ENCODE measurements around the gene OR10A3. TPM values are rescaled to one million over a fixed set of nuclear protein-coding genes. Genes with fewer than 3 reads are reported as not detected.

Gene OR10A3
- total RNA-seq, 2 experiments from 2014 or later: not detected

DNA sequence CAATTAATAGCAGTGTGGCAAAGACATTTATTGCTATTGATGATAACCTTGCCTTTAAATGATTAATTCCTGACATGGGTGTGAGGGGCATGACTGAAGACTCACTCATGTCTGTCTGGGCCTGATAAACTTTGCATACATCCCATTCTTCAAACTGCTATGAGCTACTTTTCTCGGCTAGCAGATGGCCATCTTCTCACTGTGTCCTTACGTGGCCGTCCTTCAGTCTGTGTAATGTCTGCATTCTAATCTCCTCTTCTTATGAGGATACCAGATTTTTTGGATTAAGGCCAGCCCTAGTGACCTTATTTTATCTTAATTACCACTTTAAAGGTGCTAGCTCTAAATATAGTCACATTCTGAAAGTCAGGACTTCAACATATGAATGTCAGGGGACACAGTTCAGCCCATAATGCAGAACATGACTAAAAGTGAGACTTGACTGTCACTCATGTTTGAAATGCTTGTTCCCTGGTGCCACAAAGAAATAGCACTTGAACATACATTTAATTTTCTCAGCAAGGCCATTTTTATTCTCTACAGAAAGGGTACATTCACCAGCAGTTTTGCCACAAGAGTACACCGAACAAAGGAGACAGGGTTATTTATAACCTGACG is 42.7 kb downstream of the OR10A3 start:
- Mint-ChIP-seq H3K9me3 (no peaks in the 10 kb centered on the region), H3K36me3 (ENCODE audit: low read depth) (no peaks in the 10 kb centered on the region), H3K27ac (no peak overlapping the region), H3K27me3 (peaks cover 2% of the 10 kb centered on the region), H3K4me1 (no peaks in the 10 kb centered on the region), H3K4me3 (no peak overlapping the region)
- POLR2A ChIA-PET: no interaction called here
- CTCF ChIA-PET: no interaction called here
- DNase-seq: no peak

DNA sequence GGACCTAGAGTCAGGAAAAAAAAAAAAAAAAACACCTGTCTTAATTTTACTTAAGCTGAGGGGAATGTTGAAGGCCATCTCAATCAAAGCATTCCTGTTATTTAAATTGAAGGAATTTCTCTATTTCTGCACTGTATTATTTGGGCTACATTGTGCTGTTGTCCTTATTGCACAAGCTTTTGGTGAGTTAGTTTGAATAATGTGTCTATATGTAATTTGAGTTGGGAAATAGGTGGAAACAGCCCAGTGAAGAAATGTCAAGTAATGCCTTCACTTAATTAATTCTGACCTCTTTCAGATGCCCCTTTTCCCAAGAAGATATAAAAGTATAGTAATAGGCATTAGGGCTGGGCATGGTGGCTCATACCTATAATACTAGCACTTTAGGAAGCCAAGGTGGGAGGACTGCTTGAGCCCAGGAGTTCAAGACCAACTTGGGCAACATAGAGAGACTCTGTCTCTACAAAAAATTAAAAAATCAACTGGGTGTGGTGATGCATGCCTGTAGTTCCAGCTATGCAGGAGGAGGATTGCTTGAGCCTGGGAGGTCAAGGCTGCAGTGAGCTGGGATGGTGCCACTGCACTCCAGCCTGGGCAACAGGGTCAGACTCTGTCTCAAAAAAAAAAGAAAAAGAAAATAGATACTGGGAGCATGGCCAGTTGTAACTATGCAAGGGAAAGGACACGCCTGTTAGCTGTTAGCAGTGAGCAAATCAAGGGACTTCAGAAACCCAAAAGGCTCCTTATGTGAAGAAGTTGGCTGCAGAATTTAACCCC is 45.3 kb downstream of the OR10A3 start:
- H3K27ac Mint-ChIP-seq: no peak overlapping the region
- ChIA-PET POLR2A (interaction anchor here (1.2 kb wide), 1 partner anchor 91 kb away, joined by 3 read pairs; the partner anchor contains the start of gene EIF3F), CTCF (interaction anchor here (0.7 to 2.0 kb wide), 2 partner anchors 87 to 90 kb away, joined by 3 to 20 read pairs; partner anchors contain the start of gene EIF3F)
- H3K27me3 Mint-ChIP-seq: no peaks in the 10 kb centered on the region
- H3K36me3 Mint-ChIP-seq (ENCODE audit: low read depth): no peaks in the 10 kb centered on the region
- no peaks in the 10 kb centered on the region for H3K9me3 Mint-ChIP-seq
- H3K4me3 Mint-ChIP-seq: no peak overlapping the region
- no peak for DNase-seq
- H3K4me1 Mint-ChIP-seq: peaks cover 4% of the 10 kb centered on the region

DNA sequence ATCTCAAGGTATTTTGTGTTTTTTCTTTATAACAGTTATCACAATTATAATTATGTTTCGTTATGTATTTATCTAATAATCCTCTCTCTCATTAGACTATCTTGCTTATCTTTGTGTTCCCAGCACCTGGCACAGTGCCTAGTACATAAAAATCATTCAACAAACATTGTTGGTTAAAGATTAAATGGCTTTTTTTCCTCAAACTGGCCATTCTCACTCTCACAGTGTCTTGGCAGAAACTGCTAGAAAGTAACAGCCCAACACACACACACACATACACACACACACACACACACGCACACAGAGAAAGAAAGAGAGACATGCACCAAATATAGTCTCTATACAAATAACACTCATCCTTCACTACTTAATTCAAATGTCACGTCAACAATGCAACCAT is 47.3 kb downstream of the OR10A3 start:
- Mint-ChIP-seq H3K4me3 (no peak overlapping the region), H3K36me3 (ENCODE audit: low read depth) (no peaks in the 10 kb centered on the region), H3K4me1 (peaks cover 8% of the 10 kb centered on the region), H3K9me3 (no peaks in the 10 kb centered on the region), H3K27ac (no peak overlapping the region), H3K27me3 (peaks cover 7% of the 10 kb centered on the region)
- no peak for DNase-seq
- CTCF ChIA-PET: interaction anchor here (1.3 to 5.0 kb wide), 4 partner anchors 17 to 205 kb away, joined by 3 to 60 read pairs (median 4); partner anchors contain the start of gene EIF3F
- POLR2A ChIA-PET: no interaction called here

DNA sequence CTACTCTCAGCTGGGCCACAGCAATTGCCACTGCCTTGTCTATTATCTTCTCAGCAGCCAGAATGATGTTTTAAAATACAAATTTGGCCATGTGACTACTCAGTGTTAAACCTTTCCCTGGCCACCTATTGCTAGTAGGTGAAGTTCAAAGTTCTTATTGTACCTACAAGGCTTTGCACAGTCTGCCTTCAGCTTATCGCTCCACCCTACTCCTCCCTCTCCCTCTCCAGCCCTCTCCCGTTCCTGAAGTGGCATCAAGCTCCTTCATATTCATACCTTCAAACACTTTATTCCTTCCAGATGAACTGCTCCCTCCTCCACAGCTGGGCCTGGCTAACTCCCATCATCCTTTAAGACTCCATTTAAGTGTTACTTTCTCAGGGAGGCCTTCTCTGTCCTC is 47.7 kb downstream of the OR10A3 start:
- POLR2A ChIA-PET: no interaction called here
- Mint-ChIP-seq H3K4me3 (no peak overlapping the region), H3K27me3 (peaks cover 7% of the 10 kb centered on the region), H3K9me3 (no peaks in the 10 kb centered on the region), H3K4me1 (peaks cover 8% of the 10 kb centered on the region), H3K27ac (no peak overlapping the region), H3K36me3 (ENCODE audit: low read depth) (no peaks in the 10 kb centered on the region)
- no peak for DNase-seq
- CTCF ChIA-PET: interaction anchor here (0.8 to 5.0 kb wide), 6 partner anchors 8 to 205 kb away, joined by 3 to 60 read pairs (median 4); partner anchors contain the start of gene EIF3F

DNA sequence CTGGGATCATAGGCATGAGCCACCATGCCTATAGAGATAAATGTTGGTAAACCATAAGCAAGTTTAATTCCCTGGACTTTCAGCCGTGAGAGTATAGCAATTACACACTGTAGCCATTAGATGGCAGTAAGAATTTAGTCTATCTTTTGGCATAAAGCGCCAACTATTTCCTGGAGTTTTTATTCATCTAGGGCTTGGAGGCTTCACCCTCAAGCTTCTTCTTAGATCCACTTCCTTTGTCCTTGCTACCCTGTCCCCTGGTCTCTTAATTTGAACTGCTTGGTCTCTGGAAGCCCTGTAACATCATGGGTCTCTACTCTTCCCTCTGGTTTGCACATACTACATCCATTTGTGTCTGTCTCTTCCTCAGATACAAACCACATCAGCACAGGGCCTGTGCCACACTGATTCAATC is 48.7 kb downstream of the OR10A3 start:
- H3K9me3 Mint-ChIP-seq: no peaks in the 10 kb centered on the region
- H3K4me1 Mint-ChIP-seq: peaks cover 8% of the 10 kb centered on the region
- no peak overlapping the region for H3K4me3 Mint-ChIP-seq
- no peak for DNase-seq
- H3K27me3 Mint-ChIP-seq: peaks cover 9% of the 10 kb centered on the region
- no peak overlapping the region for H3K27ac Mint-ChIP-seq
- CTCF ChIA-PET: interaction anchor here (0.6 to 5.0 kb wide), 10 partner anchors 9 to 207 kb away, joined by 3 to 60 read pairs (median 4); partner anchors contain the start of gene EIF3F
- H3K36me3 Mint-ChIP-seq (ENCODE audit: low read depth): no peaks in the 10 kb centered on the region
- POLR2A ChIA-PET: interaction anchor here (1.0 kb wide), 1 partner anchor 94 kb away, joined by 8 read pairs; the partner anchor contains the start of gene EIF3F

DNA sequence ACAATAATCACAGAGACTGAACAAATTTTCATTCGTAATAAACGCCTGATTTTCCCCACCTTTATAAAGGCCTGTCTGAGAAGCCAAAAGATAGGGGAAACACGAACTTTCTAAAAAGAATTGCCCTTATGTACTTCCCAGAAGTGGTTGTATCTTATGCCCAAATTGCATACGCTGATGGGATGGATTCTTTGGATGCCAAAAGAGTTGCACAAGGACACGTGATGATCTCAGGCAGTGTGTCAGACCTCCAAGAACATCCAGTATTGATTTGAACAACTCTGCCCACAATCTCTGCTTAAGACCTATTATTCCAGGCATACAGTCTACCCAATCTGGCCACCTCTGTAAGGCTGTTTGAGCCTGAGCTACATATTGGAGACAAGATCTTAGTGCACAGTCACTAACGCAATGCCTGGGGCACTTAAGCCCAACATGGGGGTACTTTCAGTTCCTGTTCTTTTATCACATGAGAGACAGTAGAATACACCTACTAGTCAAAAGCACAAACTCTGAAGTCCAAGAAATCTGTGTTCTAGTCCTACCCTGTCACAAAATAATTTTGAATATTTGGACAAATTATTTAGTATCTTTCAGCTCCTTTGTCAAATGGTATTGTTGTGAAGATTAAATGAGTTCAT is 49.3 kb downstream of the OR10A3 start:
- Mint-ChIP-seq H3K4me3 (no peak overlapping the region), H3K36me3 (ENCODE audit: low read depth) (no peaks in the 10 kb centered on the region), H3K4me1 (peaks cover 8% of the 10 kb centered on the region), H3K27ac (no peak overlapping the region), H3K27me3 (peaks cover 9% of the 10 kb centered on the region), H3K9me3 (no peaks in the 10 kb centered on the region)
- DNase-seq: no peak
- CTCF ChIA-PET: interaction anchor here (1.4 to 5.0 kb wide), 5 partner anchors 90 to 207 kb away, joined by 4 to 60 read pairs (median 4); partner anchors contain the start of gene EIF3F
- POLR2A ChIA-PET: interaction anchor here (1.0 kb wide), 1 partner anchor 95 kb away, joined by 8 read pairs; the partner anchor contains the start of gene EIF3F

DNA sequence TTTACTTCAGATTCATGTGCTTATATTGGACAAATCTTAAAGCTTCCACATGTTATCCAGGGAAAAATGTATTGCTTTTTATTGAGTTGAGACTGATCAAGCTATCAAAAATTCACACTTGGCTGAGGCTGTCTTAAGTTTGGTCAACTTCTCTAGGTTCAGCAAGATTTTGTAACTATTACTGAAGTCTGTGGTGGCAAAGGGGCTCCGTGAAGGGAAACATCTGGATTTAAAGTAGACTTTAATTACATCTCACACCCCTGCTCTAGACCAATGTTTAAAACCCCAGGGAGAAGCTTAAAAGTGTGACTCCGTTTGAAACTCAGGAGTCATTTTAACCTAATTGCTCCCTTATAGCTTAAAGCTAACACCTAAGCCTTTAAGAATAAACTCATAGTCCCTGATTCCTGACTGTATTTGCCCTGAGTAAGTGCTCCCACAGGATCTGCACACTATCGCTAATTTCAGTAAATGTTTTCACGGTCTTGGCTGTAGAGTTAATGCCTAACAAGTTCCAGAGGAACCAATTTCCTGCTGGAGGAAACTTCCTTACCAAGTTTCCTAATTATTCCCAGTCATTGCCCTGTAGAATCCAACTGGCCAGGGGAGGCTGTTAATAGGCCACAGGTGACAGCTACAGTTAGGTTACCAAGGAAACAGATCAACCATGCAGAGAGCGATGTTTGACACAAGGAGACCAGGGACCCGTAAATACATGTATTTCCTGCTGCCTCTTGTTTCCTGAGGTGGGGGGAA is 50.9 kb downstream of the OR10A3 start:
- peaks cover 9% of the 10 kb centered on the region for H3K27me3 Mint-ChIP-seq
- ChIA-PET POLR2A (interaction anchor here (1.0 kb wide), 1 partner anchor 96 kb away, joined by 4 read pairs; the partner anchor contains the start of gene EIF3F), CTCF (interaction anchor here (1.3 to 5.0 kb wide), 2 partner anchors 96 to 209 kb away, joined by 3 to 60 read pairs; partner anchors contain the start of gene EIF3F)
- no peak overlapping the region for H3K27ac Mint-ChIP-seq
- H3K4me1 Mint-ChIP-seq: peaks cover 8% of the 10 kb centered on the region
- no peaks in the 10 kb centered on the region for H3K9me3 Mint-ChIP-seq
- H3K36me3 Mint-ChIP-seq (ENCODE audit: low read depth): no peaks in the 10 kb centered on the region
- DNase-seq: no peak
- no peak overlapping the region for H3K4me3 Mint-ChIP-seq

DNA sequence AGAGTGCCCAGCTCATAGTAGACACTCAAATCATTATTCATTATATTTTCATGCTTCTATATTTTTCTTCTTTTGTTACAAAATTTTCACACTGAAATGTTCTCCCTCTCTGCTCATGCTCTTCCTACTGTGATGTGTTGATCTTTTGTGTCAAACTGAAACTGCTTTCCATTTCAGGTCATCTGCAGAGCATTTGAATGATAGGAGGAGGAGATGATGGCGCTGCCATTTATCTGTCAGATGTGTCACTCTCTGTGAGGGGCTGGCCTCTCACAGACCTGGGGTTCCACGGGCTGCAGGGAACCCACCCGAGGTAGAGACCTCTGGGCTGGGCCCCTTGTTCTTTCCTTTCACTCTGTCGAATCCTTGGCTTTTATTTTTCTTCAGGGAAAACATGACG is 51.5 kb downstream of the OR10A3 start:
- H3K27ac Mint-ChIP-seq: no peak overlapping the region
- DNase-seq: no peak
- CTCF ChIA-PET: interaction anchor here (1.3 to 5.0 kb wide), 2 partner anchors 96 to 209 kb away, joined by 3 to 60 read pairs; partner anchors contain the start of gene EIF3F
- H3K9me3 Mint-ChIP-seq: no peaks in the 10 kb centered on the region
- no peaks in the 10 kb centered on the region for H3K36me3 Mint-ChIP-seq (ENCODE audit: low read depth)
- no peak overlapping the region for H3K4me3 Mint-ChIP-seq
- H3K27me3 Mint-ChIP-seq: peaks cover 9% of the 10 kb centered on the region
- peaks cover 8% of the 10 kb centered on the region for H3K4me1 Mint-ChIP-seq
- POLR2A ChIA-PET: interaction anchor here (1.0 kb wide), 1 partner anchor 97 kb away, joined by 4 read pairs; the partner anchor contains the start of gene EIF3F

Other genes starting within 250 kb of the OR10A3 start
- not detected for gene OVCH2, start 235.2 kb downstream of the OR10A3 start, total RNA-seq
- not detected for gene OR5P2, start 144.8 kb downstream of the OR10A3 start, total RNA-seq
- gene OR5P3, start 110.9 kb downstream of the OR10A3 start, total RNA-seq: not detected
- gene OR10A6, start 10.4 kb downstream of the OR10A3 start, total RNA-seq: not detected
- not detected for gene NLRP10, start 23.7 kb upstream of the OR10A3 start, total RNA-seq
- gene EIF3F, start 45.6 kb upstream of the OR10A3 start, total RNA-seq: 100 to 1,000 TPM; 227 to 229 TPM
- gene TUB, start 139.5 kb upstream of the OR10A3 start, total RNA-seq: under 1 TPM; 0.05 to 0.08 TPM
- 1 to 10 TPM; 3.4 to 4.8 TPM for gene RIC3, start 227.3 kb upstream of the OR10A3 start, total RNA-seq